Pancreas (tissue), 10 donors: ENCODE data around the gene UCKL1. TPM values are rescaled to one million over a fixed set of nuclear protein-coding genes. Genes with fewer than 3 reads are reported as not detected.
"Not testable (repeated sequence)": the region's sequence is repeated elsewhere in the genome, so short reads cannot be mapped to it uniquely, and the experiment has no call there.

Source experiments
- ATAC-seq, 4 donors: fragments of 200-7000 bp; cut with Tn5 transposase; one replicate each; pipeline versions ENCODE4 v1.8.0 to v1.9.1; 2020; ENCODE audit warnings: mild to moderate bottlenecking in 4 of 4, moderate library complexity in 4 of 4
- DNase-seq, 6 donors: peaks; one replicate each; pipeline ENCODE4 v3.0.0-alpha.2; 2020
- FAIRE-seq: peaks from 2 replicates; lab custom pipeline; 2012; peaks lifted over from hg19 to GRCh38; lab: Jason Lieb, UNC
- H3K27ac ChIP-seq, 4 donors: fragments of 200-600 bp; sonication (generic); 1 replicate in 3 of 4; 2 replicates in 1 of 4; pipeline versions ENCODE4 v1.5.0 to v1.8.0; 2020
- H3K27me3 ChIP-seq, 4 donors: fragments of 200-600 bp; one replicate each; pipeline ENCODE4 v1.8.0; 2021
- H3K36me3 ChIP-seq, 3 donors: fragments of 200-600 bp; sonication (generic) in 1 of 3; one replicate each; pipeline versions ENCODE4 v1.5.0 to v1.8.0; 2020 to 2021
- H3K4me1 ChIP-seq, 3 donors: fragments of 200-600 bp; one replicate each; pipeline ENCODE4 v1.8.0; 2021
- H3K4me3 ChIP-seq, 4 donors: fragments of 200-600 bp; sonication (generic) in 2 of 4; one replicate each; pipeline versions ENCODE4 v1.5.0 to v1.8.0; 2020 to 2021
- H3K9me3 ChIP-seq, 4 donors: fragments of 200-600 bp; one replicate each; pipeline ENCODE4 v1.8.0; 2021
- CTCF ChIP-seq, 4 donors: fragments of 200-600 bp; sonication (generic) in 3 of 4; IDR thresholded peaks; one replicate each; pipeline versions ENCODE4 v1.5.0 to v1.8.0; 2021; ENCODE audit warnings: antibody characterized with exemption in 4 of 4
- WGBS, 2 donors: extraction: QIAGEN DNeasy Blood & Tissue Kit; methylation state at CpG; one replicate each; pipeline ENCODE4 v1.1.7; 2013; 5-methylcytosine and 5-hydroxymethylcytosine counted together
- intact Hi-C, 3 donors: fragments of 100-400 bp; cut with DNase I; formaldehyde crosslinking; loops; one replicate each; pipeline versions ENCODE4 v1.11.1 to v1.14.2; 2022
- polyA plus RNA-seq, 2 donors: library from polyadenylated mRNA; stranded (reverse); fragments of 200-250 nt; gene quantifications; one replicate each; pipeline ENCODE4 v1.2.3, GENCODE V29; 2013
- total RNA-seq, 6 donors: library from RNA; stranded (reverse); fragmentation: NEBNext Ultra II Directional in 4 of 6; extraction: Animal tissue kit (Norgen Biotek cat#: 25700) in 4 of 6; gene quantifications; one replicate each; pipeline versions ENCODE4 v1.2.1 to v1.2.4, GENCODE V29; 2021 to 2023
- donor health status: healthy with polysubstance abuse.
- donor health status: DM: no; HTN: no; CAD: no; lungs with moderate emphysema.
- donor health status: DM: no; HTN: no; CAD: no.
- donor health status: control.
- donor health status: control.
- donor health status: Bipolar disorder and iron deficiency.
- donor health status: DM: yes; HTN: yes; CAD: no.
- donor health status: DM: no; HTN: no; CAD: no.
- donor health status: DM: no; HTN: no; CAD: no.
- donor health status: DM: yes; HTN: yes; CAD: no.

Gene UCKL1
- total and polyA plus RNA-seq, 8 donors: 13.9 to 84.7 (median 18.1) TPM

GRCh38 chr20:63924241-63924640 is 32.0 kb downstream of the UCKL1 start:
- WGBS, 2 donors: 74 to 77% methylated on average over 9 of the region's 9 CpGs

GRCh38 chr20:63923651-63924050 is 32.6 kb downstream of the UCKL1 start:
- Histone ChIP-seq H3K27ac (no peak overlapping the region), H3K4me1 (no peaks in the 10 kb centered on the region), H3K36me3 (peaks cover 0 to 6% (median 6%) of the 10 kb centered on the region in 3 donors), H3K4me3 (no peak overlapping the region), H3K27me3 (no peaks in the 10 kb centered on the region), H3K9me3 (no peaks in the 10 kb centered on the region)
- ATAC-seq (no peak), DNase-seq (no peak), FAIRE-seq (no peak)
- TF ChIP-seq CTCF (IDR thresholded peaks at IDR 0.05): no peak
- 79 to 81% methylated on average over 8 of the region's 8 CpGs for WGBS, 2 donors
- intact Hi-C loops: no loop called here

More at GRCh38 chr20:63924241-63924640, 32.0 kb downstream of the UCKL1 start:
- Histone ChIP-seq H3K36me3 (peaks cover 0 to 12% (median 10%) of the 10 kb centered on the region in 3 donors), H3K27me3 (no peaks in the 10 kb centered on the region), H3K27ac (no peak overlapping the region), H3K4me1 (no peaks in the 10 kb centered on the region), H3K4me3 (no peak overlapping the region), H3K9me3 (no peaks in the 10 kb centered on the region)
- FAIRE-seq (no peak), ATAC-seq (no peak), DNase-seq (no peak)
- no peak for TF ChIP-seq CTCF (IDR thresholded peaks at IDR 0.05)
- intact Hi-C loops: no loop called here

DNA sequence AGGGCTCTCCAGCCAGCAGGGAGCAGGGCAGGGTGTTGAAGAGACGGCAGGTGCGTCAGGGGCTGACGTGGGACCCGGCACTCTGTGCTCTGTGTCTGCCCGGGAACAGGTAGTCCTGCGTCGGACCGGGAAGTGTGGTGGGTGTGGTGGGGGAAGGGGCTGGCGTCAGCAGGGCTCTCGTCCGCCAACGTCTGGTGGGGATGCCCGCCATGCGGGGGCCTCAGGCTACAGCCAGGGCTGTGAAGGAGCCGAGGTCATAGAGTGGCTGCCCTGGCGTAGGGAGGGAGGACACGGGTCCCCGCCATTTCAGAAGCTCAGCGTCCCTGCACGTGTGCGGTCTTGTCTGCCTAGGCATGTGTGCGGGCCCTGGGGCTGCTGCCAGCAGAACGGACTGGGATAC is 36.0 kb downstream of the UCKL1 start:
- H3K36me3 ChIP-seq: no peaks in the 10 kb centered on the region
- no peak overlapping the region for H3K4me3 ChIP-seq
- WGBS, 2 donors: 94 to 97% methylated on average over 23 of the region's 23 CpGs
- no peaks in the 10 kb centered on the region for H3K9me3 ChIP-seq
- FAIRE-seq (no peak), DNase-seq (peak in 1 of 6 donors; percentile 33), ATAC-seq (no peak)
- intact Hi-C loops: no loop called here
- H3K4me1 ChIP-seq: peaks cover 0 to 9% (median 8%) of the 10 kb centered on the region in 3 donors
- H3K27me3 ChIP-seq: no peaks in the 10 kb centered on the region
- no peak overlapping the region for H3K27ac ChIP-seq
- TF ChIP-seq CTCF (IDR thresholded peaks at IDR 0.05): no peak

GRCh38 chr20:63919130-63919529 is 37.1 kb downstream of the UCKL1 start:
- intact Hi-C loops: no loop called here
- no peak for ATAC-seq
- FAIRE-seq: no peak
- TF ChIP-seq CTCF (IDR thresholded peaks at IDR 0.05): no peak
- peaks cover 0 to 9% (median 8%) of the 10 kb centered on the region in 3 donors for H3K4me1 ChIP-seq
- H3K36me3 ChIP-seq: no peaks in the 10 kb centered on the region
- 88 to 94% methylated on average over 19 of the region's 19 CpGs for WGBS, 2 donors
- H3K27ac ChIP-seq: no peak overlapping the region
- H3K9me3 ChIP-seq: no peaks in the 10 kb centered on the region
- H3K27me3 ChIP-seq: no peaks in the 10 kb centered on the region
- DNase-seq: peak in 1 of 6 donors; percentile 10
- H3K4me3 ChIP-seq: no peak overlapping the region

DNA sequence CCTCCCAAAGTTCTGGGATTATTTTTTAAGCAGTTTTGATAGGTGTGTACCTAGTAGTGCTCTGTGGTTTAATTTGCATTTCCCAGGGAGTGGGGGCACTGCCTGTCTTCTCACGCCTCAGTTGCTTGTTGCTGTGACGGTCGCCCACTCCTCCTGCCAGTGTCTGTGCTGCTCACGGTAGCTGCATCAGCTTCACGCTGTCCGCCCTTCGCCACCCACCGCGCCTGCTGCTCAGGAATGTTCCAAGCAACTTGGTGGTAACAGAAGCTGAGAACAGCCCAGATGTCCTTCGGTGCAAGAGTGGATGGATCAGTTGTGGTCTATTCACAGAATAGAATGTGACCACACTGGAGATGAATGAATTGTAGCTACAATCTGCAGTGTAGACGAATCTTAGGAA is 38.4 kb downstream of the UCKL1 start:
- Histone ChIP-seq H3K4me3 (no peak overlapping the region), H3K9me3 (no peaks in the 10 kb centered on the region), H3K36me3 (no peaks in the 10 kb centered on the region), H3K4me1 (peaks cover 0 to 9% (median 8%) of the 10 kb centered on the region in 3 donors), H3K27ac (no peak overlapping the region), H3K27me3 (no peaks in the 10 kb centered on the region)
- DNase-seq (peak in 1 of 6 donors; percentile 12), FAIRE-seq (no peak), ATAC-seq (no peak)
- TF ChIP-seq CTCF (IDR thresholded peaks at IDR 0.05): no peak
- WGBS, 2 donors: 91 to 93% methylated on average over 11 of the region's 11 CpGs
- intact Hi-C loops: no loop called here

DNA sequence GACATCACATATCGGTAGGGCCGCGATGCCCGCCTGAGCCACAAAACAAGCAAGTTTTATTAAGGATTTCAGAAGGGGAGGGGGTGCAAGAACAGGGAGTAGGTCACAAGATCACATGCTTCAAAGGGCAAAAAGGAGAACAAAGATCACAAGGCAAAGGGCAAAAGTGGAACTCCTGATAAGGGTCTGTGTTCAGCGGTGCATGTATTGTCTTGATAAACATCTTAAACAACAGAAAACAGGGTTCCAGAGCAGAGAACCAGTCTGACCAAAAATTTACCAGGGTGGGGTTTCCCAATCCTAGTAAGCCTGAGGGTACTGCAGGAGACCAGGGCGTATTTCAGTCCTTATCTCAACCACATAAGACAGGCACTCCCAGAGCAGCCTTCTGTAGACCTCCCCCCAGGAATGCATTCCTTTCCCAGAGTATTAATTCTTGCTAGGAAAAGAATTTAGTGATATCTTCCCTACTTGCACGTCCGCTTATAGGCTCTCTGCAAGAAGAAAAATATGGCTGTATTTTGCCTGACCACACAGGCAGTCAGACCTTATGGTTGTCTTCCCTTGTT is 39.8 kb downstream of the UCKL1 start:
- H3K27ac ChIP-seq, H3K4me3 ChIP-seq, H3K9me3 ChIP-seq, intact Hi-C loops, ATAC-seq, H3K27me3 ChIP-seq, DNase-seq, FAIRE-seq, H3K36me3 ChIP-seq: not testable (repeated sequence)
- WGBS, 2 donors: 97 to 98% methylated on average over 8 of the region's 8 CpGs
- H3K4me1 ChIP-seq: peaks cover 0 to 15% (median 8%) of the 10 kb centered on the region in 3 donors
